HG03139 (cell line): ENCODE measurements around the gene INPP5K.
"Not testable (repeated sequence)": the region's sequence is repeated elsewhere in the genome, so short reads cannot be mapped to it uniquely, and the experiment has no call there.

ENCODE experiments used
- ATAC-seq: cut with Tn5 transposase; IDR thresholded peaks from one replicate; pipeline ENCODE4 v1.9.1; 2021; ENCODE audit not compliant: unreplicated experiment

Gene INPP5K

DNA sequence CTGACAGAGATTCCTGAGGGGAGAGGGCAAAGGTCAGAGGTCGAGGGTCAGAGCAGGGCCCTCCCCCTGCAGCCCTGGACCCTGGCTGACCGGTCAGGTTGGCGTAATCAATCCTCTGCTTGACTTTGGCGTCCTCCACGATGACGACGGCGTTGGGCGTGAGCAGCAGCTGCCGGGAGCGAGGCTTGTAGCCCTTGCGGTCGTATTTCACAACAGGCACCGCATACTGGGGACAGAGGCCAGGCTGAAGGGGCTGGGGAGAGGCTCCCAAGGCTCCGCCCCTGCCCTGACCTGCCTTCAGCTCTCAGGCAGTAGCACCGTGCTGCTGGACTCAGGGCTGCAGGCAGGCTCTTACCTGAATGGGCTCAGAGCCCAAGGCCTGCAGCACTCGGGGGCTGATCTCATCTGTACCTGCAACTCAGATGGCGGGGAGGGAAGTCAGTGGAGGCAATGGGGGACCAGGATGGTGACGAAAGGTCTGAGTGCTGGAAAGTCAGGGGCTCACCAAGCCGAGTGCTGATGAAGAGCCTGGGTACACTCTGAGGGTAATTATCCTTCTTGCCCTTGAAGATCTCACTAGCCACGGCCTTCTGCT lies 48.4 kb downstream of the INPP5K start:
- no peak for ATAC-seq

GRCh38 chr17:1467258-1467657 lies 49.2 kb downstream of the INPP5K start:
- ATAC-seq = no peak

- ATAC-seq = no peak
These were observed 52.2 kb downstream of the INPP5K start for GRCh38 chr17:1464186-1464585.

- ATAC-seq = no peak
These were observed 54.0 kb downstream of the INPP5K start for GRCh38 chr17:1462164-1463112.

- no peak for ATAC-seq
These were observed 55.0 kb downstream of the INPP5K start for GRCh38 chr17:1461198-1461944.

DNA sequence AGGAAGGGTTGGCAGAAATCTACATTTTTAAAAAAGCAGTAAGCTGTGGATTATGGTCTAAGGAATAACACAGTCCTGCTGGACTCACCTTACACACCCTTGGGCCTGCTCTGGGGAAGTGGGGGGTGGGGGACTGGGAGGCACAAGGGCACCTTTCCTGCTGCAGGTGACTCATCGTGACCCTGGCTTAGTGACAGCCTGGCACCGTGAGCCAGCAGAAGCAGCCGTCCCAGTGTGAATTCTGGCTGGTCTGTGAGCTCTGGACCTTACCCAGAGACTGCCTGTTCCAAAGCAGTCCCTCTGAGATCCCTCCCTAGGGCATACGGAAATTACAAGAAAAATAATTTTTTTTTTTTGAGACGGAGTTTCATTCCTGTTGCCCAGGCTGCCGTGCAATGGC lies 56.2 kb downstream of the INPP5K start:
- ATAC-seq = no peak

- peak; percentile 83 for ATAC-seq
These were observed 60.4 kb downstream of the INPP5K start, which contains the start of gene CRK for GRCh38 chr17:1455797-1456599. Gene CRK (minus strand): TSS chr17:1456232. CDS start chr17:1456117, 115 bp downstream.

- peak; percentile 26 for ATAC-seq
These were observed 61.1 kb downstream of the INPP5K start for GRCh38 chr17:1455291-1455796.

DNA sequence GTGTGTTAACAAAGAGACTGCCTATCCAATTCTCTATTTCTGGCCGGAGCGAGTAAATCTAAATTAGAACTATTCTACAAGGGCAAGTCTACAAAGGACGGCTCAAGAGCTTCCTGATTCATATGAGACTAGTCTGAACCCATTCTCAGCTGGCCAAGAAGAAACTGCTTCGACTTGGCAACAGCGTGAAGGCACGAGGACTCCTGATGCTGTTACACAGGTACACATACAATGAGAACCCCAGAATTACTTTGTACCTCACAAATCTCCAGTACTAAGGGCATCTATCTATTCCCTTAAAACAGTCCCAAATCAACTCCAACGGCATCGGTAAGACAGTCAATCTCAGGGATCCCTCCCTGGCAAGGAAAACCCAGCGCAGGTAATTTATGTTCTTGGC lies 61.9 kb downstream of the INPP5K start:
- ATAC-seq = no peak

DNA sequence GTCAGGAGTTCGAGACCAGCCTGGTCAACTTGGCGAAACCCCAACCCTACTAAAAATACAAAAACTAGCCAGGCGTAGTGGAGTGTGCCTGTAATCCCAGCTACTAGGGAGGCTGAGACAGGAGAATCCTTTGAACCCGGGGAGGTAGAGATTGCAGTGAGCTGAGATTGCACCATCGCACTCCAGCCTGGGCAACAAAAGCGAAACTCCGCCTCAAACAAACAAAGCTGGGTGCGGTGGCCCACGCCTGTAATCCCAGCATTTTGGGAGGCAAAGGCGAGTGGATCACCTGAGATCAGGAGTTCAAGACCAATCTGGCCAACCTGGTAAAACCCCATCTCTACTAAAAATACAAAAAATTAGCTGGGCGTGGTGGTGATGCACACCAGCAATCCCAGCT lies 62.7 kb downstream of the INPP5K start:
- ATAC-seq = not testable (repeated sequence)

DNA sequence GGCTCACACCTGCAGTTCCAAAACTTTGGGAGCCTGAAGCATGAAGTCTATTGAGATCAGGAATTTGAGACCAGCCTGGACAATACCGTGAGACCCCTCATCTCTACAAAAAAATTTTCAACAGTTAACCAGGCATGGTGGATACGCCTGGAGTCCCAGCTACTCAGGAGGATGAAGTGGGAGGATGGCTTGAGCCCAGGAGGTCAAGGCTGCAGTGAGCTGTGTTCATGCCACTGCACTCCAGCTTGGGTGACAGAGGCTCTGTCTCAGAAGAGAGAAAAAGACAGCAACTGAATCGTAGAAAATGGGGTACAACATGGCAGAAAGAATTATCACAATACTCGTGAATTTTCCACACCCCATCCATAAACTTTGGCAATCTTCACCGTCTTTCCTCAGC lies 63.6 kb downstream of the INPP5K start:
- ATAC-seq = no peak

DNA sequence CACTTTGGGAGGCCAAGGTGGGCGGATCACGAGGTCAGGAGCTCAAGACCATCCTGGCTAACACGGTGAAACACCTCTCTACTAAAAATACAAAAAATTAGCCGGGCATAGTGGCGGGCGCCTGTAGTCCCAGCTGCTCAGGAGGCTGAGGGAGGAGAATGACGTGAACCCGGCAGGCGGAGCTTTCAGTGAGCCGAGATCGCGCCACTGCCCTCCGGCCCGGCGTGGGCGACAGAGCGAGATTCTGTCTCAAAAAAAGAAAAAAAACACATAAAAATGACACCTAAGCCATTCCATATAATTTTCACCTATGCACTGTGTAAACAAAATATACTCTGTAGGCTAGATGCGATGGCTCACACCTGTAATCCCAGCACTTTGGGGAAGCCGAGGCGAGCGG lies 66.2 kb downstream of the INPP5K start:
- not testable (repeated sequence) for ATAC-seq

- ATAC-seq = no peak
These were observed 66.9 kb downstream of the INPP5K start for GRCh38 chr17:1449412-1449967.

- no peak for ATAC-seq
These were observed 69.4 kb downstream of the INPP5K start for GRCh38 chr17:1447052-1447451.

DNA sequence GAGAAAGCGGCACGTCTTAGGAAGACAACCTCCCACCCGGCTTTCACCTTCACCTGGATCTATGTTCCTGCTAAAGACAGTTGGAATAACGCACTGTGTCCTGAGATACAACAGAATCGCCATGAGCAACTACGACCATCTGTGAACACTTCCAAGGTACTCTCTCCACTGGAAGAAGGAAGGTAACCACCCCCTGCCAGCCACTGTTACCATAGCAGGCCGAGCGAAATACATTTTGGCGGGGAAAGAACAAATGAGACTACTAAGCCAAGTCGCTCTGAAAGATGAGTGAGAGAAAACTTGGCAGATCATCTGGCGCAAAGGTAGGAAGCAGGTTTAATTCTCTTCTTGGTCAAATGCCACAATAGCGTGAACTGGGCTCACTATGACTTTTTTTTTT lies 70.2 kb downstream of the INPP5K start:
- no peak for ATAC-seq

DNA sequence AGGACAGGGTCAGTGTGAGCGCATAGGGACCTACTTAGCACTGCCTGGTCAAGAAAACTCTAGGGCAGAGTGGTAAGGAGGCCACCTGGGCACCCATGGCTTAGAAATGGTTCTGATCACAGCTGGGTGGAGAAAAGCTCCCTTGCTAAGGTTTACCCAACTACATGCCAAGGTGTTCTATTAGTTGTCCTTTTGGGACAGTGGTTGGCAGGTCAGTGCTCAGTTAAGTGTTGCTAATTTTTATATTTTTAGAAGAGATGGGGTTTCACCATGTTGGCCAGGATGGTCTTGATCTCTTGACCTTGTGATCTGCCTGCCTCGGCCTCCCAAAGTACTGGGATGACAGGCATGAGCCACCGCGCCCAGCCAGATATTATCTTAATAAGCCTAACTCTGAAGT lies 70.7 kb downstream of the INPP5K start:
- not testable (repeated sequence) for ATAC-seq
